Aorta (tissue), 4 donors: ENCODE measurements around the gene RPA1. TPM values are rescaled to one million over a fixed set of nuclear protein-coding genes. Genes with fewer than 3 reads are reported as not detected.

Experiments used
- polyA plus RNA-seq, 2 donors: library from polyadenylated mRNA; stranded (reverse); fragments of 200-250 nt; gene quantifications; one replicate each; pipeline ENCODE4 v1.2.3, GENCODE V29; 2013
- total RNA-seq, 2 donors: library from RNA; stranded (reverse); fragmentation: NEBNext Ultra II Directional; extraction: Animal tissue kit (Norgen Biotek cat#: 25700); gene quantifications; one replicate each; pipeline ENCODE4 v1.2.1, GENCODE V29; 2021
- donor health status: healthy with polysubstance abuse.
- donor health status: Bipolar disorder and iron deficiency.
- donor health status: DM: no; HTN: no; CAD: no.
- donor health status: DM: yes; HTN: yes; CAD: no.

Gene RPA1
- total and polyA plus RNA-seq, 4 donors = 17.2 to 75.0 (median 44.4) TPM

Other genes starting within 250 kb of the RPA1 start
- 10 to 100 TPM; 11.1 to 25.0 TPM for gene SLC43A2, start 201.2 kb upstream of the RPA1 start, total RNA-seq
- 1 to 10 TPM; 2.1 to 8.1 TPM for gene SLC43A2, start 201.2 kb upstream of the RPA1 start, polyA plus RNA-seq
- gene SCARF1, start 184.3 kb upstream of the RPA1 start, total RNA-seq = 10 to 100 TPM; 13.8 to 31.6 TPM
- 1 to 10 TPM in 1 of 2 donors, under 1 TPM in 1; 0.63 to 5.4 TPM for gene SCARF1, start 184.3 kb upstream of the RPA1 start, polyA plus RNA-seq
- gene RILP, start 180.1 kb upstream of the RPA1 start, total RNA-seq = 10 to 100 TPM in 1 of 2 donors, 1 to 10 TPM in 1; 7.0 to 12.0 TPM
- gene RILP, start 180.1 kb upstream of the RPA1 start, polyA plus RNA-seq = 10 to 100 TPM; 16.4 to 19.4 TPM
- gene PRPF8, start 145.1 kb upstream of the RPA1 start, total RNA-seq = 100 to 1,000 TPM; 183 to 235 TPM
- 10 to 100 TPM; 14.7 to 88.9 TPM for gene PRPF8, start 145.1 kb upstream of the RPA1 start, polyA plus RNA-seq
- 1 to 10 TPM; 9.5 to 10.0 TPM for gene TLCD2, start 119.6 kb upstream of the RPA1 start, total RNA-seq
- gene TLCD2, start 119.6 kb upstream of the RPA1 start, polyA plus RNA-seq = 1 to 10 TPM; 2.7 to 3.5 TPM
- 10 to 100 TPM; 16.1 to 27.3 TPM for gene WDR81, start 105.3 kb upstream of the RPA1 start, total RNA-seq
- gene WDR81, start 105.3 kb upstream of the RPA1 start, polyA plus RNA-seq = 10 to 100 TPM in 1 of 2 donors, 1 to 10 TPM in 1; 3.0 to 13.1 TPM
- gene SERPINF2, start 87.1 kb upstream of the RPA1 start, total RNA-seq = 10 to 100 TPM; 14.9 to 15.1 TPM
- 1 to 10 TPM in 1 of 2 donors, under 1 TPM in 1; 0.13 to 1.0 TPM for gene SERPINF2, start 87.1 kb upstream of the RPA1 start, polyA plus RNA-seq
- 100 to 1,000 TPM; 378 to 941 TPM for gene SERPINF1, start 67.9 kb upstream of the RPA1 start, total RNA-seq
- 10 to 100 TPM in 1 of 2 donors, 1 to 10 TPM in 1; 5.3 to 48.1 TPM for gene SERPINF1, start 67.9 kb upstream of the RPA1 start, polyA plus RNA-seq
- 10 to 100 TPM; 15.0 to 19.2 TPM for gene SMYD4, start 103 bp upstream of the RPA1 start, total RNA-seq
- gene SMYD4, start 103 bp upstream of the RPA1 start, polyA plus RNA-seq = 1 to 10 TPM; 2.4 to 9.5 TPM
- 1 to 10 TPM; 2.6 to 5.2 TPM for gene RTN4RL1, start 195.3 kb downstream of the RPA1 start, total RNA-seq
- gene RTN4RL1, start 195.3 kb downstream of the RPA1 start, polyA plus RNA-seq = 1 to 10 TPM in 1 of 2 donors, under 1 TPM in 1; 0.25 to 1.8 TPM
- 10 to 100 TPM; 26.1 to 38.8 TPM for gene DPH1, start 200.1 kb downstream of the RPA1 start, total RNA-seq
- 10 to 100 TPM in 1 of 2 donors, 1 to 10 TPM in 1; 6.3 to 62.9 TPM for gene DPH1, start 200.1 kb downstream of the RPA1 start, polyA plus RNA-seq
- gene OVCA2, start 212.0 kb downstream of the RPA1 start, total RNA-seq = 10 to 100 TPM; 14.2 to 19.8 TPM
- gene OVCA2, start 212.0 kb downstream of the RPA1 start, polyA plus RNA-seq = 10 to 100 TPM; 20.3 to 54.0 TPM
- 10 to 100 TPM; 27.2 to 69.2 TPM for gene HIC1, start 225.1 kb downstream of the RPA1 start, total RNA-seq
- gene HIC1, start 225.1 kb downstream of the RPA1 start, polyA plus RNA-seq = 1 to 10 TPM; 1.1 to 2.1 TPM